ENCODE measurements around the gene RELCH. TPM values are rescaled to one million over a fixed set of nuclear protein-coding genes. Genes with fewer than 3 reads are reported as not detected.

The RELCH gene
- total RNA-seq, 3 donors from 2014 or later, result 39.0 to 60.2 (median 51.2) TPM

DNA sequence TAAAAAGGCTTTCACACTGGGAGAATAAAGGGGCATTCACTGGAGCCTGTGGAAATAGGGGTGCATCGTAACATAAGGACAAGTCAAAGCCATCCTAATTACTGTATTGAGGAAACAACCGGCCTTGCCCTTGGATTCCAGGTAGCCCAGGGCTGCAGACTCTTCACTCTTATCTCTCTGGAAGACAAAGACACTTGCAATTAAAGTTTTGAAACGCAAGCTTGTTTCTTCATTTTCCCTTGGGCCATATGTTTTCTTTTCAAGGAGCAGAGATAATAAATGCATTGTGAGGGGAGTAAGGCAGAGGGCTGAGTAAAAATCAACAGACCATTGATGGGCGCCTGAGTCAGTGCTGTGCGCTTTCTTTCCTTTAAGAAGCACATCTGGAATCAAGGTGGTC, 149.6 kb downstream of the RELCH start:
- TF ChIP-seq CTCF (IDR thresholded peaks at IDR 0.05), result no peak
- H3K4me1 ChIP-seq (ENCODE audit: low read depth), result peaks cover 14% of the 10 kb centered on the region
- intact Hi-C loops (cut with DNase I, micrococcal nuclease), result no loop called here
- DNase-seq (no peak), ATAC-seq (no peak)
- H3K4me3 ChIP-seq, result no peak overlapping the region
- no peaks in the 10 kb centered on the region for H3K36me3 ChIP-seq (ENCODE audit: low read depth)
- H3K9me3 ChIP-seq, result no peaks in the 10 kb centered on the region

DNA sequence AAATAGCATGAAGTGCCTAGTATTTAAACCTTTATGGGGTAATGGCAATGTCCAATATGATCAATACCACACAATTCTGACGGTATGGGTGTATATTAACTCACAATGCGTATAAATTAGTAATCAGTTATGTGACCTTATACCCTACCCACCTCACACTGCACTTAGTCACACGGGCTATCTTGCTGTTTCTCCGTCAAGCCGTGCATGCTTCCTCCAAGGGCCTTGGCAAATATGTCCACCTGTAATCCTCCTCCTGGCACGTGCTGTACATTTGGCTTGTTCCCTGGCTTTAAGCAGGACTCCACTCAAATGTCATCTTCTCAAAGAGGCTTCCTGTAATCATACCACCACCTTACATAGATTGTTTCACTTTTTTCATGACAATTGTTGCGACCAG, 150.3 kb downstream of the RELCH start:
- DNase-seq (no peak), ATAC-seq (no peak)
- no peak for TF ChIP-seq CTCF (IDR thresholded peaks at IDR 0.05)
- peaks cover 14% of the 10 kb centered on the region for H3K4me1 ChIP-seq (ENCODE audit: low read depth)
- H3K4me3 ChIP-seq, result no peak overlapping the region
- H3K9me3 ChIP-seq, result no peaks in the 10 kb centered on the region
- no peaks in the 10 kb centered on the region for H3K36me3 ChIP-seq (ENCODE audit: low read depth)
- intact Hi-C loops (cut with DNase I, micrococcal nuclease), result no loop called here

DNA sequence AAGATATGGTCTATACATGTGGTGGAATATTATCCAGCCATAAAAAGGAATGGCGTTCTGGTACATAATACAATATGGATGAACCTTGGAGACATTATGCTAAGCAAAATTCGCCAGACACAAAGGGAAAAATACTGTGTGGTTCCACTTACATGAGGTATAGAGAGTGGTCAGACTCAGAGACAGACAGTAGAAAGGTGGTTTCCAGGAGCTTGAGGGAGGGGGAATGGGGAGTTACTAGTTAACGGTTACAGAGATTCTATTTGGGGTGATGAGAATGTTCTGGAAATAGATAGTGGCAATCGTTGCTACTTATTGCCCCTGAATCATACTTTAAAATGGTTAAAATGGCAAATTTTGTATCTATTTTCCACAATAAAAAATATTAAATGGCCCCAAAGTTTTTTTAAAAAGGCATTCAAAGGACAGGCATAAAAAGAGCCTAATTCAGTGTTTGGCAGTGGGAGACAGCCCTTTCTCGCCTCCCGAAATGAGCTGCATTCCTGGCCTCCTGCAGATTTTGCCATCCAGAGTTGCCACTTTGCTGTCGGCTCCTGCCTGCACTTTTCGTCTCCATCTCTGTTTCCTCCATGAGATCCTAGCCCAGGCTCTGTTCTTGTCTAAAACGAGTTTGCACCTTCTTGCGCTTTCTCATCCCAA, 151.5 kb downstream of the RELCH start:
- no peak overlapping the region for H3K4me3 ChIP-seq
- no peak for TF ChIP-seq CTCF (IDR thresholded peaks at IDR 0.05)
- H3K36me3 ChIP-seq (ENCODE audit: low read depth), result no peaks in the 10 kb centered on the region
- no peak for ATAC-seq
- intact Hi-C loops (cut with DNase I, micrococcal nuclease), result no loop called here
- peaks cover 14% of the 10 kb centered on the region for H3K4me1 ChIP-seq (ENCODE audit: low read depth)
- H3K9me3 ChIP-seq, result no peaks in the 10 kb centered on the region
- no peak for DNase-seq

GRCh38 chr18:62339106-62339988, 152.3 kb downstream of the RELCH start:
- TF ChIP-seq CTCF (IDR thresholded peaks at IDR 0.05), result no peak
- intact Hi-C loops (cut with DNase I, micrococcal nuclease), result no loop called here
- no peak for DNase-seq
- peak; percentile 86 for ATAC-seq
- Histone ChIP-seq H3K4me1 (ENCODE audit: low read depth) (peaks cover 14% of the 10 kb centered on the region), H3K36me3 (ENCODE audit: low read depth) (no peaks in the 10 kb centered on the region), H3K4me3 (no peak overlapping the region), H3K9me3 (no peaks in the 10 kb centered on the region)

DNA sequence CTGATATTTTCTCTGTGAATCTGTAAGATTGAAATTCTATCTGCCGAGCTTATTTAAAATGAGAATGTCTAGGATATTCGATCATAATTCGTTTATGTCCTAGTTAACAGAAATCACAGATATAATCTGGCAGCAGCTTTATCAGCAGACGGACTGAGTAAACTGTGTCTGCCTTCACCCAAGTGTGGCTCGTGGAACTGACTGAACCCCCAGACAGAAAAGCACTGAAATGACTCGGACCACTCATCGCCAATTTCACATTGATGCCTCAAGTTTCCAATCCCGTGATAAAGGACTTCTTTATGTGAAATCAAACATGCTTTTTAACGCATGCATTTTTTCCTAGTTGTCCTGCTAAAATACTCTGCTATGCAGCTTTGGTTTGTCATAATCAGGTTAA, 153.9 kb downstream of the RELCH start:
- TF ChIP-seq CTCF (IDR thresholded peaks at IDR 0.05), result no peak
- Histone ChIP-seq H3K4me1 (ENCODE audit: low read depth) (peaks cover 20% of the 10 kb centered on the region), H3K4me3 (no peak overlapping the region), H3K9me3 (no peaks in the 10 kb centered on the region), H3K36me3 (ENCODE audit: low read depth) (no peaks in the 10 kb centered on the region)
- intact Hi-C loops (cut with DNase I, micrococcal nuclease), result no loop called here
- ATAC-seq (no peak), DNase-seq (no peak)

Measured in mucosa of descending colon (tissue), 3 donors.